ENCODE measurements around the gene ZNF248. TPM values are rescaled to one million over a fixed set of nuclear protein-coding genes. Genes with fewer than 3 reads are reported as not detected.
"Not testable (repeated sequence)": the region's sequence is repeated elsewhere in the genome, so short reads cannot be mapped to it uniquely, and the experiment has no call there.

The ZNF248 gene
- total RNA-seq, 2 experiments from 2014 or later: 7.4 to 8.7 TPM

GRCh38 chr10:37860494-37861190 is 3.2 kb upstream of the ZNF248 start:
- DNase-seq: no peak
- no peak for ATAC-seq
- no peak overlapping the region for H3K4me3 Mint-ChIP-seq
- no peak overlapping the region for H3K27ac Mint-ChIP-seq
- H3K4me1 Mint-ChIP-seq: peaks cover 25% of the 10 kb centered on the region
- CTCF ChIA-PET: no interaction called here
- no peaks in the 10 kb centered on the region for H3K27me3 Mint-ChIP-seq
- H3K36me3 Mint-ChIP-seq: peaks cover 6% of the 10 kb centered on the region
- peaks cover 7% of the 10 kb centered on the region for H3K9me3 Mint-ChIP-seq (ENCODE audit: low read depth)

DNA sequence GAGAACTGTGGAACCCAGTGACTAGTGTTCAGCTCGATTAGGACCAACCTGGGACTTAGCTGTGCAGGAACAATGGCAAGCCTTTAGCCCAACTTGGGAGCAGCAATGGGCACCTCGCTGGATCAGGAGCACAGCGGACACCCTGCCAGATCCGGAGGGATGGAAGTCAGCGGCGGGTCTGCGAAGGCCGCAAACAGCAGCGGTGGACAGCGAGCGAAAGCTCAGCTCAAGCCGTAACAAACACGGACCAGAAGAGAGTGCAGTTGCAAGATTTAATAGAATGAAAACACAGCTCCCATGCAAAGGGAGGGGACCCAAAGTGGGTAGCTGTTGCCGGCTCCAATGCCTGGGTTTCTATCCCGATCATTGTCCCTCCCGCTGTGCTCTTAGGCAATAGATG is 1.9 kb upstream of the ZNF248 start:
- ATAC-seq; DNase-seq; H3K27me3 Mint-ChIP-seq; H3K27ac Mint-ChIP-seq; CTCF ChIA-PET; H3K4me3 Mint-ChIP-seq; H3K9me3 Mint-ChIP-seq (ENCODE audit: low read depth): not testable (repeated sequence)
- Mint-ChIP-seq H3K36me3 (peaks cover 13% of the 10 kb centered on the region), H3K4me1 (peaks cover 34% of the 10 kb centered on the region)

DNA sequence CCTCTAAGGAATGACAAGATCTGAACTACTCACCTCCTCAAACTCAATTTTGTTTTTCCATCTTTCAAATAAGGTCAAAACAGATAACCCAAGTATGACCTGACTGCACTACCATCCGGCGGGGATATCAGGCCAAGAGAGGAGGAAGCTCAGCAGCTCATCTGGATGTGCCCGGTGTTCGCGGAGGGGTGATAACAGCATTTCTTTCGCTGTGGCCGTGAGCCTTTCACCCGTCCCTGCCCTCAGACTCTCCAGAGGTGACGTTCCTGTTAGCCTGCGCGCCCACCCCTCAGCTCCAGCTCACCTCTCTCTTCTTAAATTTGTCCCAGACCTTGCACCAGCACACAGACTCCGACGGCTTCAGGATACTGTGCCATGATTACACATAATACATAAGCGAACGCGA is 526 bp downstream of the ZNF248 start:
- no peaks in the 10 kb centered on the region for H3K27me3 Mint-ChIP-seq
- CTCF ChIA-PET: no interaction called here
- ATAC-seq (peak; percentile 16), DNase-seq (peak; percentile 51)
- H3K27ac Mint-ChIP-seq: peak overlapping the region; percentile 94
- H3K9me3 Mint-ChIP-seq (ENCODE audit: low read depth): peaks cover 9% of the 10 kb centered on the region
- peaks cover 31% of the 10 kb centered on the region for H3K36me3 Mint-ChIP-seq
- H3K4me3 Mint-ChIP-seq: peak overlapping the region; percentile 89
- H3K4me1 Mint-ChIP-seq: peaks cover 37% of the 10 kb centered on the region

GRCh38 chr10:37855636-37856035 is 1.8 kb downstream of the ZNF248 start:
- H3K4me3 Mint-ChIP-seq: peak overlapping the region; percentile 19
- DNase-seq (no peak), ATAC-seq (no peak)
- CTCF ChIA-PET: no interaction called here
- peaks cover 4% of the 10 kb centered on the region for H3K9me3 Mint-ChIP-seq (ENCODE audit: low read depth)
- H3K27ac Mint-ChIP-seq: peak overlapping the region; percentile 15
- H3K4me1 Mint-ChIP-seq: peaks cover 33% of the 10 kb centered on the region
- no peaks in the 10 kb centered on the region for H3K27me3 Mint-ChIP-seq
- peaks cover 32% of the 10 kb centered on the region for H3K36me3 Mint-ChIP-seq

GRCh38 chr10:37854626-37855025 is 2.8 kb downstream of the ZNF248 start:
- Mint-ChIP-seq H3K4me3 (no peak overlapping the region), H3K4me1 (peaks cover 26% of the 10 kb centered on the region), H3K36me3 (peaks cover 35% of the 10 kb centered on the region), H3K27me3 (no peaks in the 10 kb centered on the region), H3K27ac (no peak overlapping the region), H3K9me3 (ENCODE audit: low read depth) (peaks cover 4% of the 10 kb centered on the region)
- DNase-seq: no peak
- ATAC-seq: no peak
- CTCF ChIA-PET: no interaction called here

- Mint-ChIP-seq H3K36me3 (peaks cover 57% of the 10 kb centered on the region), H3K4me1 (no peaks in the 10 kb centered on the region), H3K4me3 (no peak overlapping the region), H3K27ac (no peak overlapping the region), H3K9me3 (ENCODE audit: low read depth) (peaks cover 12% of the 10 kb centered on the region), H3K27me3 (no peaks in the 10 kb centered on the region)
- ATAC-seq (no peak), DNase-seq (no peak)
- CTCF ChIA-PET: interaction anchor here (1.3 kb wide), 1 partner anchor 14 kb away, joined by 3 read pairs; no protein-coding TSS in a partner anchor
Observed at GRCh38 chr10:37844644-37845043, 12.8 kb downstream of the ZNF248 start.

GRCh38 chr10:37839243-37839642 is 18.2 kb downstream of the ZNF248 start:
- Mint-ChIP-seq H3K9me3 (ENCODE audit: low read depth) (peaks cover 36% of the 10 kb centered on the region), H3K4me1 (no peaks in the 10 kb centered on the region), H3K4me3 (no peak overlapping the region), H3K36me3 (peaks cover 78% of the 10 kb centered on the region), H3K27me3 (no peaks in the 10 kb centered on the region), H3K27ac (no peak overlapping the region)
- no peak for ATAC-seq
- no peak for DNase-seq
- CTCF ChIA-PET: no interaction called here

DNA sequence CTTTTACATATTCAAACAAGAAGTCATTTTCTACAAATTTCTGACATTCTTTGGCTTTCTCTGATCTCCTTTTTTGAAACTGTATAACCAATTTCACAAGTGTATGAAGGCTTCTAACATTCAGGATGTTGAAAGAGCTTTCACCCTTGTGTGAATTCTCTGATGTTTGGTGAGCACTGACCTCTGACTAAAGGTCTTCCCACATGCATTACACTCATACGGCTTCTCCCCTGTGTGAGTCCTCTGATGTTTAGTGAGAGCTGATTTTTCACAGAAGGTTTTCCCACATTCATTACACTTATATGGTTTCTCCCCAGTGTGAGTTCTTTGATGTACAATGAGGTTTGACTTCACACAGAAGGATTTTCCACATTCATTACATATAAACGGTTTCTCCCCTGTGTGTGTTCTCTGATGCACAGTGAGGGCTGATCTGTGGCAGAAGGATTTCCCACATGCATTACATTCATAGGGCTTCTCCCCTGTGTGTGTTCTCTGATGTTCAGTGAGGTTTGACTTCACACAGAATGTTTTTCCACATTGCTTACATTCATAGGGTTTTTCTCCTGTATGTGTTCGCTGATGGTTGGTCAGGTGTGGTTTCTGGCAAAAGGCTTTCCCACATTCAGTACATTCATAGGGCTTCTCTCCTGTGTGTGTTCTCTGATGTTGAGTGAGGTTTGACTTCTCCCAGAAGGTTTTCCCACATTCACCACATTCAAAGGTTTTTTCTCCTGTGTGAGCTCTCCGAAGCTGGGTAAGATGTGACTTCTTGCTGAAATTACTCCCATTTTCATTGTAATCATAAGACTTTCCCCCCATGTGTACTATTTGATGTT is 25.7 kb downstream of the ZNF248 start:
- no peaks in the 10 kb centered on the region for H3K27me3 Mint-ChIP-seq
- ATAC-seq (no peak), DNase-seq (no peak)
- peaks cover 83% of the 10 kb centered on the region for H3K36me3 Mint-ChIP-seq
- H3K27ac Mint-ChIP-seq: no peak overlapping the region
- H3K4me1 Mint-ChIP-seq: no peaks in the 10 kb centered on the region
- CTCF ChIA-PET: no interaction called here
- no peak overlapping the region for H3K4me3 Mint-ChIP-seq
- peaks cover 53% of the 10 kb centered on the region for H3K9me3 Mint-ChIP-seq (ENCODE audit: low read depth)

DNA sequence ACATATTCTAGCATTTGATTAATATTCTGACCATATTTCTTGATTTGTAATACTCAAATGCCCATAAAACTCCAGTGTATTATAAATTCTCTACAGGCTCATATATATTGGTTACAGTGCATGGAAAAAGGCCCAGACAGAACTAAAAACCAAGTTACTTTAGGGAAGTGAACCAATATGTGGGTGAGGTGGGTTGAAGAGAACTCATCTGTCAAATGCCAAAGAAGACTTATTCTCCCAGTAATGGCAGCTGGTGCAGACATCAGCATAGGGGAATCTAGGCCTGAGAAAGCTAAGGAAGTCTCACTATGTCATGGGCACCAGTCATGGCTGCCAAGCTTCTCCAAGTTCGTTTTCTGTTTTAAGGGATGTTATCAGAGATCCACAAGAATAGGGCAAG is 30.6 kb downstream of the ZNF248 start:
- H3K9me3 Mint-ChIP-seq (ENCODE audit: low read depth): peaks cover 31% of the 10 kb centered on the region
- ATAC-seq (no peak), DNase-seq (no peak)
- no peak overlapping the region for H3K27ac Mint-ChIP-seq
- H3K4me1 Mint-ChIP-seq: no peaks in the 10 kb centered on the region
- H3K4me3 Mint-ChIP-seq: no peak overlapping the region
- CTCF ChIA-PET: no interaction called here
- no peaks in the 10 kb centered on the region for H3K27me3 Mint-ChIP-seq
- peaks cover 47% of the 10 kb centered on the region for H3K36me3 Mint-ChIP-seq

DNA sequence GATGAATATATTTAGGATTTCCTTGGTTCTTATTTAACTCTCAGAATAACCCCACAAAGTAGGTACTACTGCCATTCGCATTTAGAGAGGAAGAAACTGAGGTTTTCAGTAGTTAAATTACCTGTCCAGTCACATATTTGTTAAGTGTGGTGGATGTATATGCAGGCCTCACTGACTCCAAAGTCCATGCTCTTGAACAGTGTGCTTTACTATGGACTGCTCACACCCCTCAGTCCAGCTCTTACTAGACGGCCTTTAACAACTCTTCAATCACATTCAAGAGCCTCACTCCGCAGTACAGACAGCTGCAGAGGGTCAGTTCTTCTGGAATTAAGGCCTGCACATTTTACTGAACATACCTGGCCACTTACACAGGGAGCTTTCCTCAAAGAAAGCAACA is 36.2 kb downstream of the ZNF248 start:
- CTCF ChIA-PET: no interaction called here
- Mint-ChIP-seq H3K4me1 (no peaks in the 10 kb centered on the region), H3K4me3 (no peak overlapping the region), H3K27ac (no peak overlapping the region), H3K27me3 (no peaks in the 10 kb centered on the region), H3K9me3 (ENCODE audit: low read depth) (peaks cover 33% of the 10 kb centered on the region), H3K36me3 (peaks cover 15% of the 10 kb centered on the region)
- ATAC-seq (no peak), DNase-seq (no peak)

DNA sequence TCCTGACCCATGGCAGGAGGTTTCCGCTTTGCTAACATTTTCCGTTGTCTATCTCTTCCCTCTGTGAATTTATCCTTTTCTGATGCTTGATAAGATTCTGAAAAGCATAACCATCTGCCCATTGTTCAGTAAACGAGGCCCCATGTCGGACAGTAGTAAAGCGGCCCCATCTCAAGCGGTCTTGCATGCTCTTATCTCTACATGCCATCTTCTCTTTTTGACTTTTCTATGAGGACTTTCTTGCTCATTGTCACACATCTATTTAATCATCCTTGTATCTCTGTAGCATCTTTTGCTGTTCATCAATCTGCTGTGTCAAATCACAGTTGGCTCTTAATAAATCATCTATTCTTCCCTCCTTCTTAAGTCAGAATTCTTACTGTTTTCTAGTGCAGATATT is 37.6 kb downstream of the ZNF248 start:
- peaks cover 9% of the 10 kb centered on the region for H3K36me3 Mint-ChIP-seq
- H3K27me3 Mint-ChIP-seq: no peaks in the 10 kb centered on the region
- DNase-seq (no peak), ATAC-seq (no peak)
- H3K9me3 Mint-ChIP-seq (ENCODE audit: low read depth): peaks cover 37% of the 10 kb centered on the region
- no peak overlapping the region for H3K4me3 Mint-ChIP-seq
- no peaks in the 10 kb centered on the region for H3K4me1 Mint-ChIP-seq
- CTCF ChIA-PET: no interaction called here
- H3K27ac Mint-ChIP-seq: no peak overlapping the region

DNA sequence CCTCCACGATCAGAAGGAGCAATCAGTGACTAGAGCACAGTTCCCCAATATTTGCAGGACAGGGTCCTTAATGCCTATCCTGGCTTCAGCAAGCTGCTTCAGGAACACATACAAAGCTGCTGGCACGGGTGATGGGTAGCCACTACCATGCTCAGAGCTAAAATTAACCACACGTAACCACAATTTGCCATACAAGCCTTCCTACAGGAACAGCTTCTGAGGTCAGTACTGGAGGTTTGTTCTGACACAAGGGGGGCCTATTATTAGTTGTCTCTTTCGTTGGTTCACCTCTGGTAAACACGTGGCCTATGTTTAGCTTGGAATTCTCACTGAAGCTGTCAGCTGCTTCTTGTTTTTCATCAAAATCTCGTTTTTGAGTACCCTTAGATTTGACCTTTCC is 41.1 kb downstream of the ZNF248 start:
- ATAC-seq (no peak), DNase-seq (no peak)
- Mint-ChIP-seq H3K9me3 (ENCODE audit: low read depth) (peaks cover 47% of the 10 kb centered on the region), H3K36me3 (peaks cover 4% of the 10 kb centered on the region), H3K27me3 (no peaks in the 10 kb centered on the region), H3K4me3 (no peak overlapping the region), H3K4me1 (no peaks in the 10 kb centered on the region), H3K27ac (no peak overlapping the region)
- CTCF ChIA-PET: no interaction called here

DNA sequence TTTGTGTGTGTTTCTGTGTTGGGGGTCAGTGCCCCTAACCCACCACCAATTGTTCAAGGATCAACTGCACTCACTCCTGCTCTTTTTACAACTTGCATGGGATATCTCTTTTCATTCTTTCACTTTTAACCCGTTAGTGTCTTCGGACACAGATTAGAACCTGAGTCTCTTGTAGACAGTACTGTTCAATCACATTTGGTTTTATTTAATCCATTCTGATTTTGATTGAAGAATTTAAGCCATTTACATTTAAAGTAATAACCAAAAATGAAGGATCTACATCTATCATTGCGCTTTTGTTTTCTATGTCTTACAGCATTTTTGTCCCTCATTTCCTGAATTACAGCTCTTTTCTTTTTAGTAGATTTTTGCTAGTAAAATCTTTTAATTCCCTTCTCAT is 43.6 kb downstream of the ZNF248 start:
- H3K27ac Mint-ChIP-seq: no peak overlapping the region
- H3K36me3 Mint-ChIP-seq: no peaks in the 10 kb centered on the region
- no peaks in the 10 kb centered on the region for H3K27me3 Mint-ChIP-seq
- CTCF ChIA-PET: no interaction called here
- DNase-seq (no peak), ATAC-seq (no peak)
- no peak overlapping the region for H3K4me3 Mint-ChIP-seq
- H3K9me3 Mint-ChIP-seq (ENCODE audit: low read depth): peaks cover 28% of the 10 kb centered on the region
- H3K4me1 Mint-ChIP-seq: no peaks in the 10 kb centered on the region

GRCh38 chr10:37812290-37812689 is 45.1 kb downstream of the ZNF248 start:
- Mint-ChIP-seq H3K4me3 (no peak overlapping the region), H3K27me3 (no peaks in the 10 kb centered on the region), H3K27ac (no peak overlapping the region), H3K4me1 (no peaks in the 10 kb centered on the region), H3K36me3 (no peaks in the 10 kb centered on the region), H3K9me3 (ENCODE audit: low read depth) (peaks cover 27% of the 10 kb centered on the region)
- CTCF ChIA-PET: no interaction called here
- no peak for ATAC-seq
- DNase-seq: no peak
